ENCODE measurements around the gene TSG101.

Gene TSG101

GRCh38 chr11:18526130-18526520 is 617 bp downstream of the TSG101 start:
- Histone ChIP-seq H2BK12ac (ENCODE audit: low read length) (no peak overlapping the region), H3K79me2 (ENCODE audit: control insufficient read depth, insufficient read depth, low read length, poor library complexity) (peaks cover 2% of the 10 kb centered on the region), H3K4me1 (ENCODE audit: control insufficient read depth in 1 of 2, insufficient read depth in 2 of 2, low read length in 2 of 2) (peaks cover 3 to 4% of the 10 kb centered on the region in 2 experiments), H3K4me3 (ENCODE audit: low read depth, low read length) (peak overlapping the region; percentile 96), H3K9ac (ENCODE audit: low read length) (peak overlapping the region; percentile 85), H3K4me2 (ENCODE audit: low read length) (peak overlapping the region; percentile 88), H2AFZ (ENCODE audit: insufficient read depth, low read length, poor library complexity) (peak overlapping the region; percentile 84), H2BK5ac (ENCODE audit: low read depth, low read length, poor library complexity) (peak overlapping the region; percentile 84), H2BK120ac (ENCODE audit: insufficient read depth, low read length, poor library complexity) (peak overlapping the region; percentile 23), H4K12ac (ENCODE audit: low read depth, low read length) (peak overlapping the region; percentile 79), H3K18ac (ENCODE audit: low read length) (peak overlapping the region; percentile 92), H4K8ac (ENCODE audit: low read depth, low read length) (peak overlapping the region; percentile 96), H3K36me3 (ENCODE audit: control insufficient read depth in 1 of 2, insufficient read depth in 2 of 2, low read length in 2 of 2) (peaks cover 2 to 5% of the 10 kb centered on the region in 2 experiments), H3K27me3 (ENCODE audit: insufficient read depth, low read length) (no peaks in the 10 kb centered on the region), H3K9me3 (ENCODE audit: insufficient read depth, low read depth, low read length) (no peaks in the 10 kb centered on the region), H3K14ac (ENCODE audit: low read length) (peak overlapping the region; percentile 85), H3K79me1 (ENCODE audit: low read length) (peaks cover 7% of the 10 kb centered on the region), H3K27ac (ENCODE audit: low read depth, low read length) (peak overlapping the region; percentile 96), H3K4ac (ENCODE audit: low read depth, low read length) (peak overlapping the region; percentile 84), H4K91ac (ENCODE audit: low read depth, low read length) (peak overlapping the region; percentile 93), H3K23ac (ENCODE audit: low read length) (no peak overlapping the region), H2AK5ac (ENCODE audit: low read length) (no peak overlapping the region)
- no CpG with 5 or more reads among the region's 8 CpGs for WGBS (ENCODE audit: extremely low coverage, insufficient coverage, insufficient read length)
- DNase-seq = peak; percentile 70 to 87

GRCh38 chr11:18524248-18524647 is 2.5 kb downstream of the TSG101 start:
- Histone ChIP-seq H3K9ac (ENCODE audit: low read length) (no peak overlapping the region), H3K79me2 (ENCODE audit: control insufficient read depth, insufficient read depth, low read length, poor library complexity) (peaks cover 2% of the 10 kb centered on the region), H3K4me1 (ENCODE audit: control insufficient read depth in 1 of 2, insufficient read depth in 2 of 2, low read length in 2 of 2) (peaks cover 3 to 4% of the 10 kb centered on the region in 2 experiments), H3K14ac (ENCODE audit: low read length) (no peak overlapping the region), H3K4ac (ENCODE audit: low read depth, low read length) (no peak overlapping the region), H2AFZ (ENCODE audit: insufficient read depth, low read length, poor library complexity) (no peak overlapping the region), H2BK12ac (ENCODE audit: low read length) (no peak overlapping the region), H3K36me3 (ENCODE audit: control insufficient read depth in 1 of 2, insufficient read depth in 2 of 2, low read length in 2 of 2) (peaks cover 2 to 5% of the 10 kb centered on the region in 2 experiments), H2AK5ac (ENCODE audit: low read length) (no peak overlapping the region), H3K9me3 (ENCODE audit: insufficient read depth, low read depth, low read length) (no peaks in the 10 kb centered on the region), H2BK5ac (ENCODE audit: low read depth, low read length, poor library complexity) (no peak overlapping the region), H3K4me2 (ENCODE audit: low read length) (no peak overlapping the region), H3K27ac (ENCODE audit: low read depth, low read length) (no peak overlapping the region), H3K27me3 (ENCODE audit: insufficient read depth, low read length) (no peaks in the 10 kb centered on the region), H3K79me1 (ENCODE audit: low read length) (peaks cover 7% of the 10 kb centered on the region), H4K91ac (ENCODE audit: low read depth, low read length) (no peak overlapping the region), H4K8ac (ENCODE audit: low read depth, low read length) (no peak overlapping the region), H3K4me3 (ENCODE audit: low read depth, low read length) (no peak overlapping the region), H3K18ac (ENCODE audit: low read length) (no peak overlapping the region), H3K23ac (ENCODE audit: low read length) (no peak overlapping the region), H4K12ac (ENCODE audit: low read depth, low read length) (no peak overlapping the region), H2BK120ac (ENCODE audit: insufficient read depth, low read length, poor library complexity) (no peak overlapping the region)
- WGBS (ENCODE audit: extremely low coverage, insufficient coverage, insufficient read length) = no CpG with 5 or more reads among the region's 1 CpG
- no peak for DNase-seq

DNA sequence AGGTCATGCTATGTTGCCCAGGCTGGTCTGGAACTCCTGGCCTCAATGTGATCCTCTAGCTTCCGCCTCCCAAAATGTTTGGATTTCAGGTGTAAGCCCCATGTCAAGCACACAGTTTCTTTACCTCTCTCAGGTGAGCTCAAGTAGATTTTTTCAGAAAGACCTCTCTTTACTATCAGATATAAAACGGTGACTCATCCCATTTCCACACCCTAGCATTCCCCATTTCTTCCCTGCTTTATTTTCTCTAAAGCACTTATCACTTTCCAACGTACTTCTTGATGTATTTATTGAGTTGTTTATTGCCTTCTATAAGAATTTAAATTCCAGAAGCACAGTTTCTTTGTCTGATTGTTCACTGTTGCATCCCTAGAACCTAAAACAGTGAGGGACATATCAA is 3.7 kb downstream of the TSG101 start:
- no CpG with 5 or more reads among the region's 3 CpGs for whole genome bisulfite sequencing (ENCODE audit: extremely low coverage, insufficient coverage, insufficient read length)

DNA sequence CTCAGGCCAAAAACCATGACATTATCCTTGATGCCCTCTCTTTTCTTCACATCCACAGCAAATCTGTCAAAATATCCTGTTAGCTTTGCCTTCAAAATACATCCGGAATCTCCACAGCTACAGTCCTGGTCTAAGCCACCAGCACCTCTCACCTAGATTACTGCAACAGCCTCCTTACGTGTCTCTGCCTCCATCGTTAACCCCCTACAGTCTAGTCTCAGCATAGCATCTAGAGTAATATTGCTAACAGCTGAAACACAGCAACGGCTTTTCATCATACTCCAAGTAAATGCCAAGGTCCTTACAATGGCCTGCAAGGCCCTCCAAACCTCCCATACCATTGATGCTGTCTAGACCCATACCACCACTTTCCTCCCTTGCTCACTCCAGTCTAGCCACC is 4.4 kb downstream of the TSG101 start:
- no peak overlapping the region for H3K27ac ChIP-seq (ENCODE audit: low read depth, low read length)
- no peak overlapping the region for H2BK120ac ChIP-seq (ENCODE audit: insufficient read depth, low read length, poor library complexity)
- H3K23ac ChIP-seq (ENCODE audit: low read length) = no peak overlapping the region
- no peak overlapping the region for H2BK12ac ChIP-seq (ENCODE audit: low read length)
- no peak overlapping the region for H2AK5ac ChIP-seq (ENCODE audit: low read length)
- peaks cover 7% of the 10 kb centered on the region for H3K79me1 ChIP-seq (ENCODE audit: low read length)
- no peak overlapping the region for H3K4me2 ChIP-seq (ENCODE audit: low read length)
- peaks cover 2 to 8% of the 10 kb centered on the region in 2 experiments for H3K36me3 ChIP-seq (ENCODE audit: control insufficient read depth in 1 of 2, insufficient read depth in 2 of 2, low read length in 2 of 2)
- H3K27me3 ChIP-seq (ENCODE audit: insufficient read depth, low read length) = no peaks in the 10 kb centered on the region
- H3K4me1 ChIP-seq (ENCODE audit: control insufficient read depth in 1 of 2, insufficient read depth in 2 of 2, low read length in 2 of 2) = peaks cover 3 to 4% of the 10 kb centered on the region in 2 experiments
- no peak overlapping the region for H3K14ac ChIP-seq (ENCODE audit: low read length)
- no peak overlapping the region for H2AFZ ChIP-seq (ENCODE audit: insufficient read depth, low read length, poor library complexity)
- no peak overlapping the region for H3K4ac ChIP-seq (ENCODE audit: low read depth, low read length)
- WGBS (ENCODE audit: extremely low coverage, insufficient coverage, insufficient read length) = no CpG with 5 or more reads among the region's 4 CpGs
- H4K8ac ChIP-seq (ENCODE audit: low read depth, low read length) = no peak overlapping the region
- H3K9me3 ChIP-seq (ENCODE audit: insufficient read depth, low read depth, low read length) = no peaks in the 10 kb centered on the region
- H2BK5ac ChIP-seq (ENCODE audit: low read depth, low read length, poor library complexity) = no peak overlapping the region
- H3K4me3 ChIP-seq (ENCODE audit: low read depth, low read length) = no peak overlapping the region
- H4K12ac ChIP-seq (ENCODE audit: low read depth, low read length) = no peak overlapping the region
- H3K9ac ChIP-seq (ENCODE audit: low read length) = no peak overlapping the region
- H3K18ac ChIP-seq (ENCODE audit: low read length) = no peak overlapping the region
- peaks cover 2% of the 10 kb centered on the region for H3K79me2 ChIP-seq (ENCODE audit: control insufficient read depth, insufficient read depth, low read length, poor library complexity)
- peak; percentile 67 to 73 for DNase-seq
- no peak overlapping the region for H4K91ac ChIP-seq (ENCODE audit: low read depth, low read length)

More for the DNA sequence above, 3.7 kb downstream of the TSG101 start:
- no peak overlapping the region for H4K8ac ChIP-seq (ENCODE audit: low read depth, low read length)
- no peak overlapping the region for H3K18ac ChIP-seq (ENCODE audit: low read length)
- H3K14ac ChIP-seq (ENCODE audit: low read length) = no peak overlapping the region
- no peak overlapping the region for H3K27ac ChIP-seq (ENCODE audit: low read depth, low read length)
- H3K79me1 ChIP-seq (ENCODE audit: low read length) = peaks cover 7% of the 10 kb centered on the region
- no peak overlapping the region for H3K9ac ChIP-seq (ENCODE audit: low read length)
- peaks cover 2% of the 10 kb centered on the region for H3K79me2 ChIP-seq (ENCODE audit: control insufficient read depth, insufficient read depth, low read length, poor library complexity)
- H4K91ac ChIP-seq (ENCODE audit: low read depth, low read length) = no peak overlapping the region
- H3K4me2 ChIP-seq (ENCODE audit: low read length) = no peak overlapping the region
- H3K9me3 ChIP-seq (ENCODE audit: insufficient read depth, low read depth, low read length) = no peaks in the 10 kb centered on the region
- no peaks in the 10 kb centered on the region for H3K27me3 ChIP-seq (ENCODE audit: insufficient read depth, low read length)
- peaks cover 3 to 4% of the 10 kb centered on the region in 2 experiments for H3K4me1 ChIP-seq (ENCODE audit: control insufficient read depth in 1 of 2, insufficient read depth in 2 of 2, low read length in 2 of 2)
- peak; percentile 1 to 29 for DNase-seq
- no peak overlapping the region for H3K23ac ChIP-seq (ENCODE audit: low read length)
- H3K4ac ChIP-seq (ENCODE audit: low read depth, low read length) = no peak overlapping the region
- H4K12ac ChIP-seq (ENCODE audit: low read depth, low read length) = no peak overlapping the region
- no peak overlapping the region for H2AK5ac ChIP-seq (ENCODE audit: low read length)
- no peak overlapping the region for H3K4me3 ChIP-seq (ENCODE audit: low read depth, low read length)
- H2BK120ac ChIP-seq (ENCODE audit: insufficient read depth, low read length, poor library complexity) = no peak overlapping the region
- H2AFZ ChIP-seq (ENCODE audit: insufficient read depth, low read length, poor library complexity) = no peak overlapping the region
- H3K36me3 ChIP-seq (ENCODE audit: control insufficient read depth in 1 of 2, insufficient read depth in 2 of 2, low read length in 2 of 2) = peaks cover 2 to 8% of the 10 kb centered on the region in 2 experiments
- H2BK5ac ChIP-seq (ENCODE audit: low read depth, low read length, poor library complexity) = no peak overlapping the region
- no peak overlapping the region for H2BK12ac ChIP-seq (ENCODE audit: low read length)

Measured in trophoblast cell (in vitro differentiated cells and primary cell).